Spleen (tissue), 11 donors: Measurements from ENCODE around the gene COQ8A. TPM values are rescaled to one million over a fixed set of nuclear protein-coding genes. Genes with fewer than 3 reads are reported as not detected.

Experiments used
- DNase-seq: peaks from one replicate; pipeline ENCODE4 v3.0.0-alpha.2; 2020
- H3K27ac ChIP-seq, 8 donors: fragments of 200-600 bp; sonication (generic) in 7 of 8; 1 replicate in 4 of 8; 2 replicates in 4 of 8; pipeline versions ENCODE4 v1.5.0 to v1.8.0; 2016 to 2021; ENCODE audit warnings: inconsistent platforms in 4 of 8, mild to moderate bottlenecking in 4 of 8, moderate library complexity in 1 of 8
- H3K27me3 ChIP-seq, 7 donors: fragments of 200-600 bp; sonication (generic) in 6 of 7; replicated peaks in 1 of 7; 1 replicate in 4 of 7; 2 replicates in 3 of 7; pipeline versions ENCODE4 v1.5.0 to v1.8.0; 2016 to 2021; ENCODE audit warnings: inconsistent platforms in 3 of 7, mild to moderate bottlenecking in 1 of 7
- H3K36me3 ChIP-seq, 6 donors: fragments of 200-600 bp; sonication (generic) in 5 of 6; 1 replicate in 4 of 6; 2 replicates in 2 of 6; pipeline versions ENCODE4 v1.5.0 to v1.8.0; 2016 to 2021; ENCODE audit warnings: inconsistent platforms in 2 of 6
- H3K4me1 ChIP-seq, 6 donors: fragments of 200-600 bp; sonication (generic) in 5 of 6; 1 replicate in 3 of 6; 2 replicates in 3 of 6; pipeline versions ENCODE4 v1.5.0 to v1.8.0; 2016 to 2021; ENCODE audit warnings: inconsistent platforms in 3 of 6
- H3K4me3 ChIP-seq, 8 donors: fragments of 200-600 bp; sonication (generic) in 7 of 8; 1 replicate in 4 of 8; 2 replicates in 4 of 8; pipeline versions ENCODE4 v1.5.0 to v1.8.0; 2016 to 2021; ENCODE audit warnings: inconsistent platforms in 4 of 8, mild to moderate bottlenecking in 4 of 8, moderate library complexity in 2 of 8
- H3K9me3 ChIP-seq, 8 donors: fragments of 200-600 bp; sonication (generic) in 7 of 8; 1 replicate in 4 of 8; 2 replicates in 4 of 8; pipeline versions ENCODE4 v1.5.0 to v1.8.0; 2016 to 2021; ENCODE audit warnings: inconsistent platforms in 4 of 8
- POLR2A ChIP-seq, 3 donors: fragments of 450-650 bp; IDR thresholded peaks; one replicate each; pipeline ENCODE4 v1.5.1; 2017; ENCODE audit warnings: antibody characterized with exemption in 3 of 3, mild to moderate bottlenecking in 1 of 3
- POLR2AphosphoS5 ChIP-seq, 3 donors: sonication (generic); formaldehyde crosslinking; IDR thresholded peaks; one replicate each; pipeline ENCODE4 v1.5.1; 2017; ENCODE audit warnings: antibody characterized with exemption in 3 of 3
- WGBS, 5 donors: extraction: QIAGEN DNeasy Blood & Tissue Kit in 3 of 5; methylation state at CpG; one replicate each; pipeline versions ENCODE4 v1.1.5 to v1.1.7; 2013 to 2018; 5-methylcytosine and 5-hydroxymethylcytosine counted together
- intact Hi-C: fragments of 100-400 bp; cut with DNase I; formaldehyde crosslinking; loops from one replicate; pipeline ENCODE4 v1.15.0; 2023; ENCODE audit warnings: low total_unique reads
- polyA plus RNA-seq, 3 donors: library from polyadenylated mRNA; stranded (reverse); fragments of 200-250 nt; gene quantifications; one replicate each; pipeline ENCODE4 v1.2.1, GENCODE V29; 2013
- total RNA-seq, 7 donors: library from RNA; depleted of rRNA in 3 of 7; stranded (reverse); fragments of >200 nt in 3 of 7; fragmentation: NEBNext Ultra II Directional in 4 of 7; extraction: Animal tissue kit (Norgen Biotek cat#: 25700) in 4 of 7; gene quantifications; one replicate each; pipeline versions ENCODE4 v1.1.0 to v1.2.1, GENCODE V29; 2016 to 2021
- TF ChIP-seq, protein P1 (sequence below), 11 experiments: fragments of 200-600 bp in 7 of 11; fragments of 450-650 bp in 4 of 11; sonication (generic) in 4 of 11; IDR thresholded peaks in 8 of 11; conservative IDR thresholded peaks in 3 of 11; 1 replicate in 7 of 11; 2 replicates in 4 of 11; pipeline versions ENCODE4 v1.4.0 to v1.8.0; 2016 to 2021; ENCODE audit warnings: antibody characterized with exemption in 11 of 11, inconsistent platforms in 4 of 11, mild to moderate bottlenecking in 1 of 11
- donor health status: healthy with polysubstance abuse.
- donor health status: DM: no; HTN: no; CAD: no; lungs with moderate emphysema.
- donor health status: DM: no; HTN: no; CAD: no.
- donor health status: Bipolar disorder and iron deficiency.
- donor health status: healthy.
- donor health status: DM: no; HTN: no; CAD: no.
- donor health status: DM: yes; HTN: yes; CAD: no.

Gene COQ8A
- total and polyA plus RNA-seq, 10 donors = 31.0 to 59.4 (median 41.2) TPM

DNA sequence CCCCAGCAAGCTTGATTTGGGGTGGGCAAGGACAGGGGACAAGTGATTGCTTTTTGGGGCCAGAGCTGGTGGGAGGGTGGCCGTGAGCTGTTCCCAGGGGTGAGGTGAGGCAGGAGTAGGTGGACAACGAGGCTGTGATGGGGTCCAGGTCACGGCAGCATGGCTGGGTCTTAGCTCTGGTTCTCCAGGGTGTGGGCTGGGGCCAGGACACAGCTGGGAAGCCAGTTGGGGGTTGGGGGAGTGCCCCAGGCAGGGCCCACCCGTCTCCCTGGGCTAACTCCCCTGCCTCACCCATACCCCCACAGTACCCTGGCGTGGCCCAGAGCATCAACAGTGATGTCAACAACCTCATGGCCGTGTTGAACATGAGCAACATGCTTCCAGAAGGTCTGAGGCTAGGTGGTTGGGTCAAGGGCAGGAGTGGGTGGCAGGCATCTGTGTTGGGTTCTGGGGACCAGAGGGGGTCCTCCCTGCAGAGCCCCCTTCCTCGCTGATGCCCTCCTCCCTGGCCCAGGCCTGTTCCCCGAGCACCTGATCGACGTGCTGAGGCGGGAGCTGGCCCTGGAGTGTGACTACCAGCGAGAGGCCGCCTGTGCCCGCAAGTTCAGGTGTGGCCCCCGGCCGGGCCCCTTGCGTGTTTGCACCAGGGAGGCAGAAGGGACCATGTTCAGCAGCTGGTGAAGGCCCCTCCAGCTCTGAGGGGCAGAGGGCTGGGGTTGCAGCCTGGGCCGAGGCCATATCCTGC lies 43.3 kb downstream of the COQ8A start:
- DNase-seq = peak; percentile 71
- H3K4me1 ChIP-seq = peaks cover 0 to 40% (median 8%) of the 10 kb centered on the region in 6 donors
- TF ChIP-seq POLR2A (IDR thresholded peaks at IDR 0.05) (no peak), POLR2AphosphoS5 (IDR thresholded peaks at IDR 0.05) (no peak)
- TF ChIP-seq, protein P1, sequence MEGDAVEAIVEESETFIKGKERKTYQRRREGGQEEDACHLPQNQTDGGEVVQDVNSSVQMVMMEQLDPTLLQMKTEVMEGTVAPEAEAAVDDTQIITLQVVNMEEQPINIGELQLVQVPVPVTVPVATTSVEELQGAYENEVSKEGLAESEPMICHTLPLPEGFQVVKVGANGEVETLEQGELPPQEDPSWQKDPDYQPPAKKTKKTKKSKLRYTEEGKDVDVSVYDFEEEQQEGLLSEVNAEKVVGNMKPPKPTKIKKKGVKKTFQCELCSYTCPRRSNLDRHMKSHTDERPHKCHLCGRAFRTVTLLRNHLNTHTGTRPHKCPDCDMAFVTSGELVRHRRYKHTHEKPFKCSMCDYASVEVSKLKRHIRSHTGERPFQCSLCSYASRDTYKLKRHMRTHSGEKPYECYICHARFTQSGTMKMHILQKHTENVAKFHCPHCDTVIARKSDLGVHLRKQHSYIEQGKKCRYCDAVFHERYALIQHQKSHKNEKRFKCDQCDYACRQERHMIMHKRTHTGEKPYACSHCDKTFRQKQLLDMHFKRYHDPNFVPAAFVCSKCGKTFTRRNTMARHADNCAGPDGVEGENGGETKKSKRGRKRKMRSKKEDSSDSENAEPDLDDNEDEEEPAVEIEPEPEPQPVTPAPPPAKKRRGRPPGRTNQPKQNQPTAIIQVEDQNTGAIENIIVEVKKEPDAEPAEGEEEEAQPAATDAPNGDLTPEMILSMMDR (IDR thresholded peaks at IDR 0.05 in 8 of 11, conservative IDR thresholded peaks at IDR 0.05 in 3 of 11) = no peak
- no peaks in the 10 kb centered on the region for H3K27me3 ChIP-seq
- 93 to 96% (median 95%) methylated on average over 5 to 18 of the region's 18 CpGs for WGBS, 5 donors
- no peaks in the 10 kb centered on the region for H3K9me3 ChIP-seq
- H3K36me3 ChIP-seq = peaks cover 0 to 97% (median 65%) of the 10 kb centered on the region in 6 donors
- no peak overlapping the region for H3K4me3 ChIP-seq
- H3K27ac ChIP-seq = no peak overlapping the region
- intact Hi-C loops = no loop called here

DNA sequence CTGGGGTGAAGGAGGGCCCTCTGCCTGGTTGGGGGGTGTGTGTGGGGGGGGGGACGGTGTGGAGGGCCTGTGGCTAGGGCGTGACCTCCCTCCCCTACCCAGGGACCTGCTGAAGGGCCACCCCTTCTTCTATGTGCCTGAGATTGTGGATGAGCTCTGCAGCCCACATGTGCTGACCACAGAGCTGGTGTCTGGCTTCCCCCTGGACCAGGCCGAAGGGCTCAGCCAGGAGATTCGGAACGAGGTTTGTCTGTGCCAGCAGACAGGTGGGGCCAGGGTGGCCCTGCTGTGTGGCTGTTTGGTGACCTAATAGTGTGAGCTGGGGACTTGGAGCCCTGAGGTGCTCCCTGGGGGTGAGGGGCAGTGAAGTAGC lies 43.9 kb downstream of the COQ8A start:
- 69 to 91% (median 86%) methylated on average over 4 to 5 of the region's 5 CpGs for WGBS, 5 donors
- H3K36me3 ChIP-seq = peaks cover 0 to 92% (median 64%) of the 10 kb centered on the region in 6 donors
- peak; percentile 60 for DNase-seq
- no peaks in the 10 kb centered on the region for H3K27me3 ChIP-seq
- intact Hi-C loops = no loop called here
- H3K27ac ChIP-seq = no peak overlapping the region
- no peaks in the 10 kb centered on the region for H3K9me3 ChIP-seq
- H3K4me3 ChIP-seq = no peak overlapping the region
- no peak for TF ChIP-seq POLR2AphosphoS5 (IDR thresholded peaks at IDR 0.05)
- TF ChIP-seq, protein P1 (IDR thresholded peaks at IDR 0.05 in 8 of 11, conservative IDR thresholded peaks at IDR 0.05 in 3 of 11) = no peak
- no peak for TF ChIP-seq POLR2A (IDR thresholded peaks at IDR 0.05)
- H3K4me1 ChIP-seq = peaks cover 0 to 45% (median 12%) of the 10 kb centered on the region in 6 donors

DNA sequence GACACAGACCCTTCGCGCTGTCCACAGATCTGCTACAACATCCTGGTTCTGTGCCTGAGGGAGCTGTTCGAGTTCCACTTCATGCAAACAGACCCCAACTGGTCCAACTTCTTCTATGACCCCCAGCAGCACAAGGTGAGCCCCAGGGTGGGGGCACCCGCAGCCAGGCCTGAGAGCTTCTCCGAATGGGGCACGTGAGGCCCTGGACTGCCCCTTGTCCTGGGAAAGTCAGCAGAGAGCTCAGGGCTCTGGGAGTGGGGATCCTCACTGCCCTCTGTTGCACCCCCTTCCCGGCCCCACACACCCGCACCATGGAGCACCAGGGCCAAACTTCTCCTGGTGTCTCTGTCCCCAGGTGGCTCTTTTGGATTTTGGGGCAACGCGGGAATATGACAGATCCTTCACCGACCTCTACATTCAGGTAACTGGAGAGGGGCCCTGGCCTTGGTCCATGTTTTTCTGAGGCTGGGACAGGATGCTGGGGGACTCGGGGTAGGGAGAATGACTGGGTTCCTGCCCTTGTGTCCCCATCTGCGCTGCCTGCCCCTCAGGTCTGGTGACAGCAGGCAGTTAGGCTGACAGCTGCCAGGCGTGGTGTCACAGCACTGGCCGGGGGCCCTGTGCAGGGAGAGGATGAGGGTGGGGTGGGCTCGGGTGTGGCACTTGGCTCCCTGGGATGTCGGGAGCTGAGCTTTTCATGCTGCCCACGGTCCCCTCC lies 44.6 kb downstream of the COQ8A start:
- Histone ChIP-seq H3K4me3 (no peak overlapping the region), H3K27me3 (no peaks in the 10 kb centered on the region), H3K4me1 (peaks cover 2 to 49% (median 20%) of the 10 kb centered on the region in 6 donors), H3K9me3 (no peaks in the 10 kb centered on the region), H3K27ac (no peak overlapping the region), H3K36me3 (peaks cover 0 to 85% (median 60%) of the 10 kb centered on the region in 6 donors)
- peak; percentile 70 for DNase-seq
- 81 to 88% (median 83%) methylated on average over 14 to 18 of the region's 18 CpGs for WGBS, 5 donors
- intact Hi-C loops = no loop called here
- peak in 1 of 3 donors; percentile 36 for TF ChIP-seq POLR2AphosphoS5 (IDR thresholded peaks at IDR 0.05)
- TF ChIP-seq, protein P1 (IDR thresholded peaks at IDR 0.05 in 8 of 11, conservative IDR thresholded peaks at IDR 0.05 in 3 of 11) = no peak

DNA sequence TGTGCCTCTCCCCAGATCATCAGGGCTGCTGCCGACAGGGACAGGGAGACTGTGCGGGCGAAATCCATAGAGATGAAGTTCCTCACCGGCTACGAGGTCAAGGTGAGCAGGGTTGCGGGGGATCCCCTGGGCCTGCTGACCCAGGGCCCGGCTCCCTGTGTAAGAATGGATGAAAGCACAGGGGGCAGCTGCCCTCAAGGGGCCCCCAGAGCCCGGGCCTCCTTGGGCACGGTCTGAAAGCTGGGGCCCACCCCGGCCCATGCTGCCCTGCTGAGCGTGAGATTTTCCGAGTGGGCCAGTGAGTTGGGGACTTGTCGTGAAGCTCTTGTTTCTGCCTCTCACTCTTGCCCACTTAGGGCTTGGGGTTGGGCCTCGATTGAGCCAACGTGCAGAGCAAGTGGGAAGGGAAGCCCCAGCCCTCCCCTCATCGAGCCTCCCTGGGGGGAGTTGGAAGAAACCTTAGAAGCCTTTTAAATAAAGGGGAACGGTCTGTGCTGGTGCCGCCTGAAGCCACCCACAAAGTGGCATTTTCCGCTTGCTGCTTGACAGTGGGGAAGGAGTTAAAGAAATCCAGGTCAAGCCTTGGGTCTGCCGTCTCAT lies 45.2 kb downstream of the COQ8A start:
- no peak for TF ChIP-seq POLR2A (IDR thresholded peaks at IDR 0.05)
- TF ChIP-seq POLR2AphosphoS5 (IDR thresholded peaks at IDR 0.05) = no peak
- TF ChIP-seq, protein P1 (IDR thresholded peaks at IDR 0.05 in 8 of 11, conservative IDR thresholded peaks at IDR 0.05 in 3 of 11) = no peak
- no peaks in the 10 kb centered on the region for H3K27me3 ChIP-seq
- WGBS, 5 donors = 88 to 92% (median 90%) methylated on average over 18 to 20 of the region's 20 CpGs
- no peaks in the 10 kb centered on the region for H3K9me3 ChIP-seq
- no peak overlapping the region for H3K4me3 ChIP-seq
- DNase-seq = peak; percentile 52
- H3K4me1 ChIP-seq = peaks cover 7 to 49% (median 26%) of the 10 kb centered on the region in 6 donors
- peaks cover 0 to 78% (median 56%) of the 10 kb centered on the region in 6 donors for H3K36me3 ChIP-seq
- intact Hi-C loops = no loop called here
- H3K27ac ChIP-seq = no peak overlapping the region
